Sigmoid colon (tissue), 7 donors: Measurements from ENCODE around the gene ADD2. TPM values are rescaled to one million over a fixed set of nuclear protein-coding genes. Genes with fewer than 3 reads are reported as not detected.
A peak's percentile ranks its signal among the peaks of the same experiment; 100 is the strongest.

Experiments
- DNase-seq: peaks from one replicate; pipeline ENCODE4 v3.0.0-alpha.2; 2019
- H3K27ac ChIP-seq, 4 donors: fragments of 200-600 bp; sonication (generic); one replicate each; pipeline ENCODE4 v1.5.1; 2016 to 2019; ENCODE audit warnings: mild to moderate bottlenecking in 1 of 4
- H3K27me3 ChIP-seq, 3 donors: fragments of 200-600 bp; sonication (generic); one replicate each; pipeline ENCODE4 v1.5.1; 2019; ENCODE audit warnings: mild to moderate bottlenecking in 1 of 3
- H3K36me3 ChIP-seq, 4 donors: fragments of 200-600 bp; sonication (generic); one replicate each; pipeline ENCODE4 v1.5.1; 2016 to 2019
- H3K4me1 ChIP-seq, 4 donors: fragments of 200-600 bp; sonication (generic); one replicate each; pipeline ENCODE4 v1.5.1; 2017 to 2019
- H3K4me3 ChIP-seq, 4 donors: fragments of 200-600 bp; sonication (generic); one replicate each; pipeline ENCODE4 v1.5.1; 2017 to 2019; ENCODE audit warnings: mild to moderate bottlenecking in 2 of 4, moderate library complexity in 1 of 4
- H3K9me3 ChIP-seq, 4 donors: fragments of 200-600 bp in 3 of 4; sonication (generic) in 3 of 4; one replicate each; pipeline versions ENCODE4 v1.5.1 to v1.6.1; 2013 to 2019
- CTCF ChIP-seq, 4 experiments: fragments of 450-650 bp in 3 of 4; fragments of 200-600 bp in 1 of 4; IDR thresholded peaks; one replicate each; pipeline ENCODE4 v1.5.1; 2016 to 2019; ENCODE audit warnings: antibody characterized with exemption in 4 of 4, mild to moderate bottlenecking in 3 of 4, moderate library complexity in 2 of 4
- EP300 ChIP-seq, 4 donors: sonication (generic); formaldehyde crosslinking; IDR thresholded peaks; one replicate each; pipeline ENCODE4 v1.6.1; 2017; ENCODE audit warnings: antibody characterized with exemption in 4 of 4
- POLR2A ChIP-seq, 2 donors: fragments of 450-650 bp; IDR thresholded peaks; one replicate each; pipeline ENCODE4 v1.6.1; 2016; ENCODE audit warnings: antibody characterized with exemption in 2 of 2, mild to moderate bottlenecking in 2 of 2, moderate library complexity in 2 of 2
- POLR2AphosphoS5 ChIP-seq, 4 donors: sonication (generic); formaldehyde crosslinking; IDR thresholded peaks; one replicate each; pipeline ENCODE4 v1.6.1; 2017; ENCODE audit warnings: antibody characterized with exemption in 4 of 4
- WGBS, 2 donors: extraction: QIAGEN DNeasy Blood & Tissue Kit; methylation state at CpG; one replicate each; pipeline ENCODE4 v1.1.7; 2013; 5-methylcytosine and 5-hydroxymethylcytosine counted together
- intact Hi-C: fragments of 100-400 bp; cut with DNase I; formaldehyde crosslinking; loops from one replicate; pipeline ENCODE4 v1.15.1; 2023
- polyA plus RNA-seq, 3 donors: library from polyadenylated mRNA; stranded (reverse); fragments of 200-250 nt; gene quantifications; one replicate each; pipeline ENCODE4 v1.2.3, GENCODE V29; 2013
- total RNA-seq, 4 donors: library from RNA; depleted of rRNA; stranded (reverse); fragments of >200 nt; gene quantifications; one replicate each; pipeline ENCODE4 v1.1.0, GENCODE V29; 2016
- donor health status: healthy with polysubstance abuse.
- donor health status: Bipolar disorder and iron deficiency.
- donor health status: healthy.

The ADD2 gene
- total and polyA plus RNA-seq, 7 donors = under 0.01 to 5.8 (median 3.2) TPM; not detected in 1

- H3K9me3 ChIP-seq = no peaks in the 10 kb centered on the region
- H3K27ac ChIP-seq = no peak overlapping the region
- H3K36me3 ChIP-seq = no peaks in the 10 kb centered on the region
- H3K4me3 ChIP-seq = no peak overlapping the region
- peak; percentile 41 for DNase-seq
- no peaks in the 10 kb centered on the region for H3K27me3 ChIP-seq
- 78 to 82% methylated on average over 3 of the region's 3 CpGs for WGBS, 2 donors
- intact Hi-C loops = no loop called here
- TF ChIP-seq POLR2A (IDR thresholded peaks at IDR 0.05) (no peak), POLR2AphosphoS5 (IDR thresholded peaks at IDR 0.05) (no peak), EP300 (IDR thresholded peaks at IDR 0.05) (no peak), CTCF (IDR thresholded peaks at IDR 0.05) (no peak)
- no peaks in the 10 kb centered on the region for H3K4me1 ChIP-seq
Measured at GRCh38 chr2:70690846-70691245, 77.2 kb downstream of the ADD2 start.

GRCh38 chr2:70688427-70688826 is 79.6 kb downstream of the ADD2 start:
- TF ChIP-seq POLR2AphosphoS5 (IDR thresholded peaks at IDR 0.05) (no peak), POLR2A (IDR thresholded peaks at IDR 0.05) (no peak), CTCF (IDR thresholded peaks at IDR 0.05) (no peak), EP300 (IDR thresholded peaks at IDR 0.05) (no peak)
- no peaks in the 10 kb centered on the region for H3K36me3 ChIP-seq
- no peak overlapping the region for H3K4me3 ChIP-seq
- DNase-seq = peak; percentile 3
- H3K4me1 ChIP-seq = no peaks in the 10 kb centered on the region
- WGBS, 2 donors = 87 to 90% methylated on average over 5 of the region's 5 CpGs
- H3K27ac ChIP-seq = no peak overlapping the region
- H3K9me3 ChIP-seq = no peaks in the 10 kb centered on the region
- no peaks in the 10 kb centered on the region for H3K27me3 ChIP-seq
- intact Hi-C loops = no loop called here

- no peak overlapping the region for H3K4me3 ChIP-seq
- 94% methylated on average over 4 of the region's 4 CpGs for WGBS, 2 donors
- peak; percentile 2 for DNase-seq
- no peaks in the 10 kb centered on the region for H3K4me1 ChIP-seq
- no peak overlapping the region for H3K27ac ChIP-seq
- no peaks in the 10 kb centered on the region for H3K9me3 ChIP-seq
- TF ChIP-seq POLR2A (IDR thresholded peaks at IDR 0.05) = no peak
- no peak for TF ChIP-seq EP300 (IDR thresholded peaks at IDR 0.05)
- no peak for TF ChIP-seq POLR2AphosphoS5 (IDR thresholded peaks at IDR 0.05)
- TF ChIP-seq CTCF (IDR thresholded peaks at IDR 0.05) = no peak
- no peaks in the 10 kb centered on the region for H3K27me3 ChIP-seq
- no peaks in the 10 kb centered on the region for H3K36me3 ChIP-seq
- intact Hi-C loops = no loop called here
Measured at GRCh38 chr2:70687461-70687795, 80.6 kb downstream of the ADD2 start.

- Histone ChIP-seq H3K9me3 (no peaks in the 10 kb centered on the region), H3K4me3 (no peak overlapping the region), H3K36me3 (no peaks in the 10 kb centered on the region), H3K27me3 (no peaks in the 10 kb centered on the region), H3K4me1 (no peaks in the 10 kb centered on the region), H3K27ac (no peak overlapping the region)
- DNase-seq = peak; percentile 38
- 65 to 66% methylated on average over 11 of the region's 11 CpGs for WGBS, 2 donors
- no peak for TF ChIP-seq POLR2A (IDR thresholded peaks at IDR 0.05)
- TF ChIP-seq CTCF (IDR thresholded peaks at IDR 0.05) = no peak
- TF ChIP-seq POLR2AphosphoS5 (IDR thresholded peaks at IDR 0.05) = no peak
- no peak for TF ChIP-seq EP300 (IDR thresholded peaks at IDR 0.05)
- intact Hi-C loops = no loop called here
Measured at GRCh38 chr2:70686577-70687460, 81.2 kb downstream of the ADD2 start.
